HG02588 (cell line): ENCODE data around the gene DDX31.

Experiments used
- ATAC-seq: cut with Tn5 transposase; IDR thresholded peaks from one replicate; pipeline ENCODE4 v1.9.1; 2021; ENCODE audit warnings: mild to moderate bottlenecking, moderate library complexity; ENCODE audit not compliant: unreplicated experiment

Gene DDX31

DNA sequence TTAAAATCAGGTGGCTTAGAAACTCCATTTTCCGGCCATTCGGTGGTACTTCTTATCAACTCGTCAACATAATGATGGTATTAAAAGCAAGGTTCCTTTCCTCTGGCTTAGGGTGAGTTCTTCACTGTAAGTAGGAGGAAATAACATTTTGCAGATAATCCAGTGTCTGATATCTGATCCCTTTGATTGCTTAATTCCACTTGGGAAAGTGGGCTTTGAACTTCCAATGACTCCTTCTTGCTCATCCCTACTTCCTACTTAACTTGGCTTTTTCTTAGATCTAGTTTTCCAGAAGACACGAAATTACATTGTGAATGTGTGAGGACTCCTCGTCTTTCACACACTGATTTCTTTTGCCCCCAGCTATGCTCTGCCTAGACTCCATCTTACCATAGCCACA is 31.5 kb downstream of the DDX31 start:
- no peak for ATAC-seq

- no peak for ATAC-seq
These were observed 32.0 kb downstream of the DDX31 start for GRCh38 chr9:132637801-132638200.

DNA sequence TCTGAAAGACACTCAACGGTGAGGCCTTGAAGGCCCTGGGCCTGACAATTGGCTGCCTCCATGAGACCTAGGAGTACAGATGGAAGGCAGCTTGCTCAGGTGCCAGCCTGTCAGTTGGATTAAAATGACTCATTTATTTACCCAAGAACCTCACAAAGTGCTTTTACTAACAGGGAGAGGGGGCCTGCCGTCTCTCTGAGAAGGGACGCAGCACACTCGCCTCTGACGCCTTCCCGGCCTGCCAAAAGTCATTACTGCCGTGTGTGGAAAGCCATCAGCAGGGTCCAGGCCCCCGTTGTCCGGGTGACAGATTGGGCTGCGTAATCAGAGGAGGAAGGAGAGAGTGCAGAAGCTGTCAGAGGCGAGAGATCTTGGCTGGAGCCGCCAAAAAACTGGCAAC is 32.4 kb downstream of the DDX31 start:
- no peak for ATAC-seq

GRCh38 chr9:132634327-132634726 is 35.5 kb downstream of the DDX31 start:
- ATAC-seq = no peak

DNA sequence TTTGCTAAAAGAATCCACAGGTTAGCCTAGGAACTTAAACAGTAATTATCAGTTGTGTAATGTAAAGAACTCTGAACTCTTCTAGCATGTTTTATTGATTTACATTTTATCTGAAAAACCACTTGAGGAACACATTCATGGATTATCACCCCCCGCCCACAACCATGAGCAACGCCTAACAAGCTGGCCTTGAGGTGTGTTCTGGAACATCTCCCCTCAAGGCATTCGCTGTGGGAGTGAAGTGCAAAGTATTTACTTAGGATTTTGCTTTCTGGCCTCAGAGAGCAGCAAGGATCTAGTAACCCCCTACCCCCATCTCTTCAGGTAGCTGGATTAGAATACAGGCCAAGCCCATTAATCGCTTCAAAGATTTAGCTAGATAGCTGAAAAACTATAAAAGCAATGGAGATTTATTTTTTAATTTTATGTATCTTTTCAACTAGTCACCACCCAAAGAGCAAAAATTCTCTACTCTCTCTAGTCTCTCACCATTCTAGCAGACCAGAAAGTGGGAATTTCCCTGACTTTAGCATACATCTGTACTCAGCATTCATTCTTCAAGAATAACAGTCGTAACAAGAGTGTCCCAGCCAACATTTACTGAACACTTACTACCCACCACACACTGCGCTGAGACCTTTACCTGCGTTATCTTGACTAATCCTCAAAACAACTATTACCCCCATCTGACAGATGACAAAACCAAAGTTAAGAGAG is 37.2 kb downstream of the DDX31 start:
- ATAC-seq = no peak

GRCh38 chr9:132631685-132632084 is 38.1 kb downstream of the DDX31 start:
- no peak for ATAC-seq

GRCh38 chr9:132631280-132631679 is 38.5 kb downstream of the DDX31 start:
- ATAC-seq = no peak

- ATAC-seq = no peak
These were observed 39.0 kb downstream of the DDX31 start for GRCh38 chr9:132630811-132631210.

DNA sequence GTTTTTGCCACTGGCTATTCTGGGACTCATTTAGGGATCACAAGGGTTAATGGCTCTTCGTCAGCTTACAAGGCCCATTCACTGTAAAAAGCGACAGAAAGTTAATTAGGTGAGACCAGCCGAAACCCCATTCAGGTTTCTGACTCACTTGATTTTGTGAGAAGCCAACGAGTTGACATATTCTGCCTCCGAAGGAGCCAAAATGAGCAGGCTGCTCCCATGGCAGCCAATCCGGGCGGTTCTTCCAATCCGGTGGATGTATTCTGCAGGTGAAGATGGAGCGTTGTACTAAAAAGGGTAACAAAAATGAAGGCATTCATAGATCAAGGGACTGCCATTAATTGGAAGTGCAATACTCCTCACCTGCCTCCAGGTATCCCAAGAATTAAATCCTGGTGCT is 39.7 kb downstream of the DDX31 start:
- no peak for ATAC-seq

DNA sequence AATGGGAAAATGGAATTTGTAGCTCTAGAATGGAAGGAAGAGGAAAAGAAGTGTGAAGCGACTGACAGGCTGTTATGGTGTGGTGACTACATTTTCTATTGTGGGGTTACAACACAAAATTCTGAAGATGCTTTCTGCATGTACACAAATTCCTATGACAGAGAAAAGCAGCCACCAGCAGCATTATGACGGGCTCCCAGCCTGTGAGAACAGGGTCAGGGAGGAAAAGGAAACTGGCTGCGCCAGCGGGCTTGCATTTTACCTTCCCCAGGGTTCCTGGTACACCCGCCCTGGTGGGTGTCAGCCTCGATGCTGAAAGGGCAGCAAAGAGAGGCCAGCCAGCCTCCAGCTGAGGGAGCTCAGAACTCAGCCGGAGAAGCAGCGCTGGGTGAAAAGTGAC is 41.0 kb downstream of the DDX31 start:
- no peak for ATAC-seq

GRCh38 chr9:132627594-132627993 is 42.2 kb downstream of the DDX31 start:
- ATAC-seq = no peak

DNA sequence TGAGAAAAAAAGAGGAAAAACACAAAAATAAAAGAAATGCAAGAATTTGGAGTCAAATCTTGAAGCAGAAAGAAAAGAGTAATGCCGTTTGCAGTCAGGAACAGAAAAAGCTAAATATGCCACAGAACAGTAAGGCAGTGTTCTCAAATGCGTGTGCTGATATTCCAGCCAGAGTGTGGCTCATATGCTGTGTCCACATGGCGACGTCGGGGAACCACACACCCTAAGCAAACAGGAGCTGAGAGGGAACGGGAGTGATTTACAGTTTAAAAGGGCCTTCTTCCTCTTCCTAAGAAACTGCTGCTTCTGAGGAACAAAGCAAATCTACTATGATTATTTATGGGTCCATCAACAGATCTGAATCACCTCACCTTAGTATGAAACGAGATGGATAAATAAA is 42.7 kb downstream of the DDX31 start:
- no peak for ATAC-seq

- no peak for ATAC-seq
These were observed 43.5 kb downstream of the DDX31 start for GRCh38 chr9:132626285-132626684.

GRCh38 chr9:132622159-132622558 is 47.6 kb downstream of the DDX31 start:
- ATAC-seq = no peak

- no peak for ATAC-seq
These were observed 53.1 kb downstream of the DDX31 start for GRCh38 chr9:132616725-132617124.

DNA sequence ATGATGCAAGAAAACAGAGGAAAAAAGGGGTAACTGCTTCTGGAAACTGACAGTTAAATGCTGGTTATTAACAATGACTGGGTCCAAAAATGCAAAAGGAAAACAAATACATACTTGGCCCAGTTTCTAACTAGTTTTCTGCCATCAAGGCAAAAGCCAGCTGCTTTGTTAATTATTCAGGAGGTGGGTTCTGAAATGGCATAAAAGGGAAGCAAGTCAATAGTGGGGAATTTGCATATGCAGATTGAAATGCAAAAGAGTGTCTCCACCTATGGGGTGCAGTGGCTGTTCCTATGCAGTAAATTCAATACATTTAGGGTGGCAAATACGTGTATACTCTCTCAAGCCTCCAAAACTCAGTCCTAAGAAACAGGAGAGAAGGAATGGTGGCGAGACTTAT is 54.0 kb downstream of the DDX31 start:
- no peak for ATAC-seq

DNA sequence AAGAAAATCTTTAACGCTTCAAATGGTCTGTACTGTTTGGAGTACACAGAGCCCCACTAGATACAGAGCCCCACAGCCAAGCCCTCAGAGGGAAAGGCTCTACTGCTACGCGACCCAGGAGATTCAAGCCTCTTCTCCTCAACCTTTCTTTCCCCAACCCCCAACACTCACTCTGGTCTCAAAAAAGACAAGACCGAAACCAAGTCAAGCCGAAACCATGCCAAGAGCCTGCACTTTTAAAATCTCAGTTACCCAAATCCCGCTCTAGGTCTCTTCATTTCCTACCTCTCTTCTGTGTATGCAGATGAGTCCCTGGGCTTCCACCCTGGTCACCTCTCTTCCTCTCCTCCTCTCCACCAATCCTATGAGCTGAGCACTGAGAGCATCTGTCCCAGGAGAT is 55.5 kb downstream of the DDX31 start:
- no peak for ATAC-seq

GRCh38 chr9:132610661-132611060 is 59.1 kb downstream of the DDX31 start:
- no peak for ATAC-seq

- ATAC-seq = no peak
These were observed 60.0 kb downstream of the DDX31 start for GRCh38 chr9:132609829-132610228.

GRCh38 chr9:132609184-132609583 is 60.6 kb downstream of the DDX31 start:
- no peak for ATAC-seq

DNA sequence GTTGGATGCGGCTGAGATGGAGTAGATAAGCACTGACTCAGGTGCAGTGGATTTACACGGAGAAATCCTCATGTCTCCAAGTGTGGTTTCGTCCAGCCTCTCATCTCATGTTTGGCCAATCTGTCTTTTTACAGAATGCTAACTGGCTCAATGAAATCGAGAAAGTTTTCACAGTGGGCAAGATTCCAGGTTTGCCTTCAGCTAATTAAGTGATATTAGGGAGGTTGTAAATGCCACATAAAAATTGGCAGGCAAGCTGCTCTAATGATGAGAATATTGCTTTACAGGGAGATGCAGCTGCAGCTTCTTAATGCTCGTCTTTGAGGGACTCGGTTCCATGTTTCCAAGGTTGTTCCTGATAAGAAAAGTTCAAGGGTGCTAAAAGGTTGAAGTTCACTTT is 63.7 kb downstream of the DDX31 start:
- no peak for ATAC-seq

DNA sequence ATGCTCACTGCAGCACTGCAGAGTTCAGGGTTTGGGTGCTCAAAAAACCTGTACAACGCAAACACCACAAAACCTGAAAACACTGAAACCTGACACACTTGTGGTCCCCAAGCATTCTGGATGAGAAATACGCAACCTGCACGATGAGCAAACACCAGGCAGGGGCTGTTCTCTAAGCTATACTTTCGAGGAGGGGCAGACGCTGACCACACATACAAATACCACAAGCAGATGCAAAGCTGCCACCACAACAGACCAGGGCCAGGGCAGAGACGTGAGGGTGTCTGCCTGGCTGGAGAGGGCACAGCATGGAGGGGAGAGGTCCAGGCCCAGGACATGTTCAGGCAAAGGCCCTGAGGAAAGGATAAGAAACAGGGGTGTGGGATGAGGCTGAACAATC is 64.4 kb downstream of the DDX31 start:
- ATAC-seq = no peak

- ATAC-seq = no peak
These were observed 67.6 kb downstream of the DDX31 start for GRCh38 chr9:132602207-132602606.
